Fibroblast of the aortic adventitia (primary cell): Measurements from ENCODE around the gene SLC26A8. TPM values are rescaled to one million over a fixed set of nuclear protein-coding genes. Genes with fewer than 3 reads are reported as not detected.
"Not testable (repeated sequence)": the region's sequence is repeated elsewhere in the genome, so short reads cannot be mapped to it uniquely, and the experiment has no call there.

Source experiments
- DNase-seq: peaks from one replicate; pipeline ENCODE4 v3.0.0-alpha.2; 2010; ENCODE audit warnings: low read depth
- H3K4me3 ChIP-seq: 2 replicates; pipeline ENCODE4 v1.5.1; 2011; ENCODE audit warnings: low read depth, mild to moderate bottlenecking, control low read depth, low read length, moderate library complexity
- total RNA-seq: library from RNA; depleted of rRNA; stranded (reverse); fragments of >200 nt; gene quantifications from 2 replicates; pipeline ENCODE4 v1.2.3, GENCODE V29; 2012; ENCODE audit warnings: low replicate concordance
- TF ChIP-seq, protein P1 (sequence below): IDR thresholded peaks from 2 replicates; pipeline ENCODE4 v1.5.1; 2011; ENCODE audit warnings: mild to moderate bottlenecking, low read length, control low read depth, inconsistent platforms; ENCODE audit not compliant: insufficient read depth

The SLC26A8 gene
- total RNA-seq, 1 donor = 0.18 TPM

DNA sequence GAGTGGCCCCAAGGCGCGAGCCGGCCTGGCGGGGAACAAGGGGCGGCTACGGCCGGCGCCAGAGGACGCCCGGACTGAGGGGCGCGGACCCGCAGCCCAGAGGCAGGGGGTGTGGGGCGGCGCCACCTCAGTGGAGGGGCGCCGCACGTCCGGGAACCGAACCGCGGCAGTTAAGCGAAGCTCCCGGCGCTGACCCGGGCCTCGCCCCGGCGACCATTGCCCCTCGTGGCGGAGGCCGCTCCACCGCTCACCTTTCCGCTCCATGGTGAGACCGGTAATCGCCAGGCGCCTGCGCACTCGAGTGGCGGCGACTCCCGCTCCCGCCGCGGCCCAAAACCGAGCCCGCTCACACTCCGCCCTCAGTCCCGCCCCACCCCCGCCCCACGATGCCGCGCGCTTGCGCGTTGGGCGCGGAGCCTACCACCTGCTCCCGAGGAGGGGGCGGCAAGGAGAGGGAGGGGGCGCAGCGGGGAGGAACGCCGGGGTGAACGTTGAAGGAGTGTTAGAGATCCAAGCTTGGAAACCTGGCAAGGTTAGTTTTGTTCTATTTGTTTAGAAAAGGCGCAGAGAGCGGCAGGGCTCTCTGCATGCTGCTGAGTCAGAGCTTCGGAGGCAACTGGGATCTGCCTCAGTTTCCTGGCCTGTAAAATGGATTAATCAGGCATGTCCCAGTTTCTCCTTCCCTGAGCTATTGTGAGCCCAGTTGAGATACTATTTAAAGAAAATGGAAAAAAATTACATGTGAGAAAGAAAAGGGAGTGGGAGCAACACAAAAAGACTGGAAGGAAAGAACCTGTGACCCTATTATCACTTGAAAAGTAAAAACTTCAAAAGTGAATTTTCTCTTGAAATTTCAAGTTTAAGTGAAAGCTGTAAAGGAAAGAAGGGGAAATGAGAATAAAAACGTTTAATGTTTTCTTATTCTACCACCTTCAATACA, 103.4 kb downstream of the SLC26A8 start, which contains the start of gene SRPK1:
SRPK1 (minus strand) TSS at position 306 of the 940 bp plus-strand sequence; CDS start at position 264, 42 bp downstream.
- TF ChIP-seq, protein P1, sequence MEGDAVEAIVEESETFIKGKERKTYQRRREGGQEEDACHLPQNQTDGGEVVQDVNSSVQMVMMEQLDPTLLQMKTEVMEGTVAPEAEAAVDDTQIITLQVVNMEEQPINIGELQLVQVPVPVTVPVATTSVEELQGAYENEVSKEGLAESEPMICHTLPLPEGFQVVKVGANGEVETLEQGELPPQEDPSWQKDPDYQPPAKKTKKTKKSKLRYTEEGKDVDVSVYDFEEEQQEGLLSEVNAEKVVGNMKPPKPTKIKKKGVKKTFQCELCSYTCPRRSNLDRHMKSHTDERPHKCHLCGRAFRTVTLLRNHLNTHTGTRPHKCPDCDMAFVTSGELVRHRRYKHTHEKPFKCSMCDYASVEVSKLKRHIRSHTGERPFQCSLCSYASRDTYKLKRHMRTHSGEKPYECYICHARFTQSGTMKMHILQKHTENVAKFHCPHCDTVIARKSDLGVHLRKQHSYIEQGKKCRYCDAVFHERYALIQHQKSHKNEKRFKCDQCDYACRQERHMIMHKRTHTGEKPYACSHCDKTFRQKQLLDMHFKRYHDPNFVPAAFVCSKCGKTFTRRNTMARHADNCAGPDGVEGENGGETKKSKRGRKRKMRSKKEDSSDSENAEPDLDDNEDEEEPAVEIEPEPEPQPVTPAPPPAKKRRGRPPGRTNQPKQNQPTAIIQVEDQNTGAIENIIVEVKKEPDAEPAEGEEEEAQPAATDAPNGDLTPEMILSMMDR = no peak
- peak within 1 kb of the TSS; percentile 84 for H3K4me3 ChIP-seq
- peak; percentile 70 for DNase-seq

DNA sequence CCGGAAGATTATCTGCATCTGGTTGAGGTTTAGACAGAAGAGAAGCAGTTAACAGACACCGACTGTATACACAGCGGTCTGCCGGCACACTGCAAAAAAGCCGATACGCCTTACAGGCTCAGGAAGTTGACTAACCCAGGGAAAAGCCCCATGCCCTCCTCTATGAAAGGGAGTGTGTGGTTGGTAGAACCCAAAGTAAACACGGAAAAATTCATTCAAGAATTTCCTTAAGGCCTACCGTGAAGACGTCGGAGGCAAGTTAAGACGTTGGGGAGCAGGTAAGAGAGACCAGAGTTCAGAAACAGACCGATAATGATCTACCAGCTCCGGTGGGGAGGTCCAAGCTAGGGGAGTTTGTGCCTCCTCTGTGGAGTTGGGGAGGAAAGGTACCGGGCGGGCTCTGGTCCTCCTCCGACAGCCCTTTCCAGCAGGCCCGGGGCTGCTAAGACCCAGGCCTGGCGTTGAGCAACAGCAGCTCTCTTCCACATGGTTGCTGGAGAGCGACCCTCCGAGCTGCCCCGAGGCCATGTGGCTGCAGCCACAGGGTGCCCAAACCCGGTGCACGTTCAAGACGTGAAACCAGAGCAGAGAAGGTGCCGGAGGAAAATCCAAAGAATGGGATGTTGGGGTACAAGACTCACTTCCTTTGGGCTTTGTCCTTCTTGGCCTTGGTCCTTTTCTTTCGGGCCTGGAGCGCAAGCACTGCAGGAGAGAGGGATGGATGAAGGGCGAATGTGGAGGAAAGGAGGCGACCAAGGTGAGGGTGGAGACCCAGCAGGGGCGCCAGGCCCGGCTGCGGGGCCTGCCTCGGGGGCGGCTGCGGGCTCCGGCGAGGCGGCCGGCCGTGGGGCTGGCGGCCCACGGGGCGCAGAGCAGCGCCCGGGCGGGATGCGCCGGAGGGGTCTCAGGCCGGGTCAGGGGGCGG, 104.4 kb downstream of the SLC26A8 start:
- TF ChIP-seq, protein P1 = no peak
- peak overlapping the region; percentile 84 for H3K4me3 ChIP-seq
- DNase-seq = peak; percentile 64

DNA sequence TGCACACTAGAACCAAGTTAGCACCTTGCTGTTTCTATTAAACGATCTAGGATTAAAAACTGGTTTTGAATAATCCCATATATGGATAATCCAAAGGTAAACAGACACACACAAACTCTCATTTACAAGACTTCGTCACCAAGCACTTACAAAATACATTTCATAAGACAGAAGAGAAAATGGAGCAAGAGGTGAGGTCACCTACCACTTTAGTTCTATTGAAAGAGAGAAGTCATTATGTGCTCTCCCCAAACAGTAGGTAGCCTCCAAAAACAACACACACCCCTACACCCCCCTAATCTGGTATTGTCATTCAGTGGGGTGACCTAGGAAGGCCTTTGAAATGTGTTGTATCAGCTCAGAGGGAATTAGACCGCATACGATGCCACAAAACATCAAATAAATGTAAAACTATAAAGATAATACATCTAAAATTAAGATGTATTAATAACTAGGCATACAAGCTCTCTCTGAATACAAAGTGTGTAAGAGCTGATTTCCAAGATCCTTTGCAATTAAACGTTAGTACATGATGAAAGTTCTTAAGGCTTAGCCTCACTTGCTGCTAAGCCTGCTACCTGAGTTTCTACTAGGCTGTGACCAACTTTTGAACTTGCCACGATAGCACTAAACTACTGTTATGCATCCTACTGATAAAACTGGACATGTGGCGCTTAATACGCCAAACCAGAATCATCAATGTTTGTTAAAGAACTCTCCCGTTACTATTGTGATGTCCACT, 105.2 kb downstream of the SLC26A8 start:
- DNase-seq = no peak
- H3K4me3 ChIP-seq = peak overlapping the region; percentile 84
- TF ChIP-seq, protein P1 = no peak

DNA sequence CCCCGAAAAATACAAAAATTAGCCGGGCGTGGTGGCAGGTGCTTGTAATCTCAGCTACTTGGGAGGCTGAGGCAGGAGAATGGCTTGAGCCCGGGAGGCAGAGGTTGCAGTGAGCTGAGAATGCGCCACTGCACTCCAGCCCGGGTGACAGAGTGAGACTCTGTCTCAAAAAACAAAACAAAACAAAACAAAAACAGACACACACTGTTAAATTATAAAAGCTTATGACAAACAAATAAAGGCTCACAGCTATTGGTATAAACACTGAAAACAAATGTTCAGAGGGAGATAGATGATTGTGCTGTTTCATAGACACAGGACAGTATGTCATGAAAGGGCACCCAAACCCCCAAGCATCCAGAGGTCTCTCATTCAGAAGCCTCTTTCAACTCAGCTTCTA, 107.5 kb downstream of the SLC26A8 start:
- not testable (repeated sequence) for DNase-seq, H3K4me3 ChIP-seq

DNA sequence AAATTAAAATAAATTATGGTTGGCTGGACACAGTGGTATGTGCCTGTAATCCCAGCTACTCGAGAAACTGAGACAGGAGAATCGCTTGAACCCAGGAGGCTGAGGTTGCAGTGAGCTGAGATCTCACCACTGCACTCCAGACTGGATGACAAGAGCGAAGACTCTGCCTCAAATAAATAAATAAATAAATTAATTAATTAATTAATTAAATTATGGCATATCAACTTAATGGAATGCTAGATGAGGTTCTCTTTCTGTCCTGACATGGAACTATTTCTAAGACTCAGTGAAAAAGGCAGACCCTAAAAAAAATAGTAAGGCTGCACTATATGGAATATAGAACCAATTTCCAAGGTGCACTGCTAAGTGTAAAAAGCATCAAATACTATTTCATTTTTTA, 108.4 kb downstream of the SLC26A8 start:
- no peak for DNase-seq
- no peak overlapping the region for H3K4me3 ChIP-seq
- TF ChIP-seq, protein P1 = no peak

DNA sequence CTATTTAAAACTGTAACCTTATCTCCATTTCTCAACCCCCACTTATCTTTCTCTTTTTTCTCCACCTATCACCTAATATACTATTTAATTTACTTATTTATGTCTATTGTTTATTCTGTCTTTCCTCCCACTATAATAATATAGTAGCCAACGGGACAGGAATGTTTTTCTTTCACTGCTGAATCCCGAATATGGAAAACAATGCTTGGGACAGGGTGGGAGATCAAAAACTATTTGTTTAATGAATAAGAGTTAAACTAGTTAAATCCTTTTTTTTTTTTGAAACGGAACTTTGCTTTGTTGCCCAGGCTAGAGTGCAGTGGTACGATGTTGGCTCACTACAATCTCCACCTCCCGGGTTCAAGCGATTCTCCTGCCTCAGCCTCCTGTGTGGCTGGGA, 109.9 kb downstream of the SLC26A8 start:
- H3K4me3 ChIP-seq = no peak overlapping the region
- TF ChIP-seq, protein P1 = no peak
- no peak for DNase-seq
